ENCODE measurements around the gene TSKU.

The TSKU gene

DNA sequence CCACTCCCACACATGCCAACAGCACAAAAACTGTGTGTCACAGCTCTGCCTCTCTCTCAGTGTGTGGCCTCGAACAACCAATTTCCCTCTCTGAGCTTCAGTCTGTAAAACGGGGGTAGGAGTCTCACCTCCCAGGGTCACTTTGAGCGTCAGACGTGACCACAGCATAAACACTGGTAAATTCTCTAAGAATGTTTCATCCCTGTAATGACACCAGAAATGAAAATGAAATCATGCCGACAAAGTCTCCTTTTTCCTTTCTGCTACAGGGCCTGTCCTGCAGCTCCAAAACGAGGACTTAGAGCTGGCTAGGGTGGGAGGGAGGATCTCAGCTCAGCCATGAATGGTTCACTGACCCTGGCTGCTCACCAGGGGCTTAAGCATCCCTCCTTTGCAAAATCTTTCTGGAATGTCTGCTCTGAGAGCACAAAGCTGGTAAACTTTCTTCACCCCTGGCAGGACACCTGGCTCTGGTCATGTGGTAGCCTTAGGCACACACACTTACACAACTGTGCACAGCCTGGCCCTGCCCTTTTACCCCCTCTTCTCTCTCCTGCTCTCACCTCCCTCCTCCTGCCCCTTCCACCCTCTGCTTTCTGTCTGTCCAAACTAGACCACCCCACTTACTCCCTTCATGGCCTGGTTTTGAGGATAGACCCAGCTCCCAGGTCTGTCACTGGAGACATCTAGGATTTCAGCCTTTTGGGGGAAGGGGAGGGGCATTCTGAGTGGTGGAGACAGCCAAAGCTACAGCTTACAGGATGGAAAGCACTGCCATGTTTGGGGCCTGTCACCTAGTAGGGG lies 12.3 kb upstream of the TSKU start:
- FAIRE-seq = no peak

DNA sequence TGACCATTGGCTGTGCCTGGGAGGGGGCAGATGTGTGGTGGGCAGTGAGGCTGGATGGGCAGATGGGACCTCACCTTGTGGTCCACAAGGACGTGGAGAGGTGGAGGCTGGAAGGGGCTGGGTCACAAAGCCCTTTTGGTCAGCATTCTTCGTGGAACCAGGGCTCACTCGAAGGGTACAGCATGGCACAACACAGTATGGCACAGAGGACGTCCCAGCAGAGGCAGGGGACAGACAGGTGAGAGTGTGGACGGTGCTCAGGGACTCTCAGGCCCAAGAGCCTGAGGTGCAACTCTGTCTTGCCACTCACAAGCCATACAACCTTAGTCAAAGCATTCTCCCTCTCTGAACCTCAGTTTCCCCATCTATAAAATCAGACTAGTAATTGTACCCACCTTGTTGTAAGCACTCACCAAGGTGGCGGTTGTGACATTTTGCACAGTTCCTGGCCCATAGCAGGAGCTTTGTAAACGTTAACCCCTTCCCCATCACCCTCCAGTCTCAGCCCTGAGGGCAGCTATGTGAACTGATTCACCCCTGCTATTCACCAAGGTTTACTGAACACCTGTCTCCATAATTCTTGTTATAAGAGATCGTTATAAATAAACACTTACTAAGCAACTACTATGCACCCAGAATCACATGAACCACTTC lies 11.6 kb upstream of the TSKU start:
- FAIRE-seq = no peak

- FAIRE-seq = no peak
These were observed 10.9 kb upstream of the TSKU start for GRCh38 chr11:76772100-76772782.

DNA sequence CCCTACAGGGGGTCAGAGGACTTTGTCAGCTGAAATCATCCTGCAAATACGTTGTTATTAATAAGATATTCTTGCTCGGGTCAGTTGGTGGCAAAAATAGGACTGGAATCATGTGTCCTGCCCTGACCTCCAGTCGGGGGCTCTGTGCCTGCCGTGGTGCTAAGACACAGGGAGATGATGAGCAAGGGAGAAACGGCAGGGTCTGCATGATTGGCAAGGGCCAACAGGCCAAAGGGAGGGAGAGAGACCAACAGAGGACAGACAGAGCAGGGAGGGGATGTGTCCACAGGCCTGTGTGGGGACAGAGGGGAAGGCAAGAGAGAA lies 10.4 kb upstream of the TSKU start:
- no peak for FAIRE-seq

GRCh38 chr11:76773921-76774361 lies 9.2 kb upstream of the TSKU start:
- FAIRE-seq = no peak

DNA sequence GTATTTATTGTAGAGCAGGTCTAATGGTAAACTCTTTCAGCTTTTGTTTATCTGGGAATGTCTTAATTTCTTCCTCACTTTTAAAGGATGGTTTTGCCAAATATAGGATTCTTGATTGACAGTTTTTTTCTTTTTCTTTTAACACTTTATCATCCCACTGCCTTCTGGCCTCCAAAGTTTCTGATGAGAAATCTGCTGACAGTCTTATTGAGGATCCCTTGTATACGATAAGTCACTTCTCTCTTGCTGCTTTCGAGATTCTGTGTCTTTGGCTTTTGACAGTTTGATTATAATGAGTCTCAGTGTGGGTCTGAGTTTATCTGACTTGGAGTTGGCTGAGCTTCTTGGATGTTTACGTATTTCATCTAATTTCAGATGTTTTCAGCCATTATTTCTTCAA lies 6.7 kb upstream of the TSKU start:
- no peak for FAIRE-seq

- no peak for FAIRE-seq
These were observed 5.9 kb upstream of the TSKU start for GRCh38 chr11:76777305-76777704.

GRCh38 chr11:76777876-76778275 lies 5.3 kb upstream of the TSKU start:
- FAIRE-seq = no peak

DNA sequence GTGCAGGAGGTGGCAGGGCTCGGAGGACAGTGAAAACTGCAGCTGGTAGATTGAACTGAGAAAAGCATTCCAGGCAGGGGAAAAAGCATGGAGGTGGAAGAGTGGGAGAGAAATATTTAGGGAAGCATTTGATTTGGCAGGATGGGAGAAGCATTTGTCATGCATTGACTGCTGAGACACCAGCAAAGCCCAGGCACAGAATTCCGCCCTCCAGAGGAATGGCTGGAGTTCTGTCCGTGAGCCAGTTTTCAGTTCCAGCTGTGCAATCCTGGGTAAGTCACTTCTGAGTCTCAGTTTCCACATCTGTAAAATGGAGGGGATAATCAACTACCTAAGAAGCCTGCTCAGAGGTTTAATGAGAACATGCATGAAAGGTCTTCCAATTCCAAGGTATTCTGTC lies 4.3 kb upstream of the TSKU start:
- FAIRE-seq = no peak

GRCh38 chr11:76781046-76781801 lies 1.9 kb upstream of the TSKU start:
- no peak for FAIRE-seq

DNA sequence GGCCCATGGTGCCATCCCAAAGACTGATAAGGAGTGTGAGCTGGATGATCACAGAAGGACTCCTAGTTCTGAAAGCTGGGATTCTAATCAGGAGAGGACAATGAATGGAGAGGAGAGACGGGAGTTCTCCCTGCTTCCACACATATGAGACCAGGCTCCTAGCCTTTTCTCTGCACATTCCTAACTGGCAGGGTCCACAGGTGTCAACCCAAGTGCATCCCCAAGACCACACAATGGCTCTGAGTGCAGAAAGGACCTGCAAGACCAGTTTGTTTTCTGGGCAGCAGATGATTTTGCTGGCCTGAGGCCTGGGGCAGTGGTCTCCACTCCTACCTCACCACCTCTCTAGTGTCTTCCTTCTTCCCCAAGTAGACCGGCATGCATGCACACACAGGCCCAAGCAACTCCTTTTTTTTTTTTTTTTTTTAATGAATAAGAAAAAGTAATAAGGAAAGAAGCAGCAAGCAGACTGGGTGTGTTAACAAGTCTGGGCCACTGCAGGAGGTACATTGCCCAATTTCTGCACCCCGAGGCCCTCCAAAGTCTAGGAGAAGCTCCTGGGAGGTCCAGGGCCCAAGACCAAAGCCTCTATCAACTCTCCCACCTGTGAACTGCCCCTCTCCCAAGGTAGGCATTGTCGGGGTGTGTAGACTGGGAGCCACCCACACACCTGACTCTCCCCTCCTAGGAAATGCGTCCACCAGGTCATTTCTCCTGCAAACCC lies 1.2 kb upstream of the TSKU start:
- FAIRE-seq = no peak

- no peak for FAIRE-seq
These were observed 444 bp upstream of the TSKU start for GRCh38 chr11:76782531-76783293.

- no peak for FAIRE-seq
These were observed 999 bp downstream of the TSKU start for GRCh38 chr11:76783896-76784813.

DNA sequence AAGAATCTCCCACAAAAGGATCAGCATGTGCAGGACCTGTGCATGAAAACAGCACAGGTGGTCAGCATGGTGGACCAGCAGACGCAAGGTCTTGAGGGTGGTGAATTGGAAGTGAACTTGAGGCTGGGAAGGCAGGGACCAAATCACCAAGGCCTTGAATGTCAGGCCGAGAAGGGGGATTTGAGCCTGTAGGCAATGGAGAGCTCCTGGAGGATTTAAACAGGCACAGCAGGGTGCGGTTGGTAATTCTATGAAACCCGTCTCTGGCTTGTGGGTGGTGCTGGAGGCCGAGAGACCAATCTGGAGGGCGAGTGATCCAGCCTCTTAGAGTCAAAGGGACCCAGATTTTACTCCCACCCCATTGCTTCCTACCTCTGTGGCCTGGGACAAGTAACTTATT lies 2.4 kb downstream of the TSKU start:
- FAIRE-seq = no peak

DNA sequence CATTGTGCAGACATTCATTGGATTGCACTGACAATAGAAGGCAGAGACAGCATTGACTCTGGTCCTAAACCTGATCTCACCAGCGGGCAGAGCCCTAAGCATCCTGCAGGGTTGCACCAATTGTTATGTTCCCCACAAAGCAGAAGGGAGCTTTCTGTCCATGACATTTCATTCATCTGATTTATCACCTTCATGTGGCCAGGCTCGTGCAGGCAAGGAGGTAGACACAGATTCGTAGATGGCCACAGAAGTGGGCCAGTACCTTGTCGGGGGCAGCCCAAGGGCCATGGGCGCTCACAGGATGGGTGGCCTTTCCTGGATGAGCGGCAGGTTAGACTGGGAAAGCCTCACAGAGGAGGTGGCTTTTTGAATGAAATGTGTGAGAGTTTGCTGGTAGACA lies 2.9 kb downstream of the TSKU start:
- no peak for FAIRE-seq

GRCh38 chr11:76786441-76787014 lies 3.4 kb downstream of the TSKU start:
- no peak for FAIRE-seq

DNA sequence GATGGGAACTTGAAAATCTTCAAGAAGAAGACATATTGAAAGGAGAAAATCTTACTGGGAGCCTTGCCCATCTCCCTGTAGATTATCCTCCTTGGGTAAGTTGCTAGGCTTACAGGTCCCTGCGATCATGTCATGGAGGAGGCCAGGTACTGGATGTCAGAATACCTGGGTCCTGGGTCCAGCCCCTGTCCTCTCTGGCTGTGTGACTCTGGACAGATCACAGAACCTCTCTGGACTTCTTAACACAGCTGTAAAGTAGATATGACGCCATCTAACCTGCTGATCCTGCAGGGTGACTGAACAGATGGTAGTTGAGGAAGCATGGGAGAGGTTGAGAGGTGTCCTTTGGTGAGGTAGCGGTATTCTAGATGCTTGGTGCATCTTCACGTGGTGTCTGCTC lies 4.1 kb downstream of the TSKU start:
- no peak for FAIRE-seq

DNA sequence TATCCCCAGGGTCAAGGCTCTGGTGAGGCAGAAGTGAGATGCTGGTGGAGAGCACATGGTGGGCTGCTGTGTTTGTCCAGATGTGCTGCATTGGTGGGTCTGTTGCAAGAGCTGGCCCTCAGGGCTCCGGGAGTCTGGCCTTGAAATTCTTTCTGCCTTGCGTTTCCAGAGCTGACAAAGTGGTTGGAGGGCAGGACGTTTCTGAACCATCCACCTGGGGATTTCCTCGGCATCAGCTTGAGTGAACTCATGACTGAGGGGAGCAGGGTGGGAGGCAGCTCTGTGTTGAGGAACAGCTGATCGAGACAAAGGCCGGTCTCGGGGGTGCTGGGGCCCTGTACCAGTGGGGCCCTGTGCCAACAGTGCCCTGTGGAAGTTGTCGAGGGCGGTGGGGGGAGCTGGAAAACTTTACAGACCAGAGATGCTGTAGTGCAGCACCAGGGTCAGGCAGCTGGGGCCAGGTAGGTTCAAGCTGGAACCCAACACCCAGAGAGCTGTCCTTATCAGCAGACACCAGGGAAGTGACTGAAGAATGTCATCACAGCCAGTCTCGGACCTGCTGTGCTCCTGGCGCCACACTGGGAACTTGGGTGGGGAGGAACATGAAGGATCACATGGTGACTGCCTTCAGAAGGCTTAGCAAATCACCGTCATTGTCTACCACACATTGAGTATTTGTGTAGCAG lies 4.9 kb downstream of the TSKU start:
- FAIRE-seq = no peak

- no peak for FAIRE-seq
These were observed 5.7 kb downstream of the TSKU start for GRCh38 chr11:76788661-76789442.

All from TTC549 (cell line).